NB4 (cell line): ENCODE results near the gene EGFLAM.

Experiments used
- DNase-seq: peaks from one replicate; pipeline ENCODE4 v3.0.0; 2010; ENCODE audit warnings: low read depth
- H3K4me3 ChIP-seq: one replicate; pipeline ENCODE4 v1.5.1; 2011; ENCODE audit warnings: mild to moderate bottlenecking, low read depth, low read length, moderate library complexity
- MYC ChIP-seq: IDR thresholded peaks from 2 replicates; pipeline ENCODE4 v1.6.1; 2011; ENCODE audit warnings: low read depth, low read length
- POLR2A ChIP-seq: IDR thresholded peaks from 2 replicates; pipeline ENCODE4 v1.6.1; 2011; ENCODE audit warnings: mild to moderate bottlenecking; ENCODE audit not compliant: insufficient read length; ENCODE audit errors: extremely low read depth
- TF ChIP-seq, protein P1 (sequence below): IDR thresholded peaks from one replicate; pipeline ENCODE4 v1.5.1; 2012; ENCODE audit warnings: low read depth, low read length
- TF ChIP-seq, protein P2 (sequence below): IDR thresholded peaks from 2 replicates; pipeline ENCODE4 v1.6.1; 2011; ENCODE audit warnings: low read depth, low read length

EGFLAM gene

DNA sequence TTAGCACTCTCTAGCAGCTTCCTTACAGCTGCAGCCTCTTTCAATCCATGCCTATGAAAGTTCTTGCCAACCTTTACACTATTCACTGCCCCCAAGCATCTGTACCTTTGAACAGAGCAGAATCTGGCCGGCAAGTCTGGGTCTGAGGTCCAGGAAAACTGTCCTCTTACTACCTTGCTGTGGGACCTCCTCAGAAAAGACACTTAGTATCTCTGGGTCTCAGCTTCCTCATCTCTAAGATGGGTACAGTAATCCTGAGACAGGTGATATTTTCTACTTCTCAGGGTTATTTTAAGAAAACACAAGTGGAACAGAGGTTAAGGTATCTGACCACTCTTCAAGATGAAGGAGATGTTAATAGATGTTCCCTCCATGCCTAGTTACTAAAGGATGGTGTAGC, 120.2 kb downstream of the EGFLAM start:
- no peak for DNase-seq
- TF ChIP-seq POLR2A (no peak), MYC (no peak)
- TF ChIP-seq, protein P1, sequence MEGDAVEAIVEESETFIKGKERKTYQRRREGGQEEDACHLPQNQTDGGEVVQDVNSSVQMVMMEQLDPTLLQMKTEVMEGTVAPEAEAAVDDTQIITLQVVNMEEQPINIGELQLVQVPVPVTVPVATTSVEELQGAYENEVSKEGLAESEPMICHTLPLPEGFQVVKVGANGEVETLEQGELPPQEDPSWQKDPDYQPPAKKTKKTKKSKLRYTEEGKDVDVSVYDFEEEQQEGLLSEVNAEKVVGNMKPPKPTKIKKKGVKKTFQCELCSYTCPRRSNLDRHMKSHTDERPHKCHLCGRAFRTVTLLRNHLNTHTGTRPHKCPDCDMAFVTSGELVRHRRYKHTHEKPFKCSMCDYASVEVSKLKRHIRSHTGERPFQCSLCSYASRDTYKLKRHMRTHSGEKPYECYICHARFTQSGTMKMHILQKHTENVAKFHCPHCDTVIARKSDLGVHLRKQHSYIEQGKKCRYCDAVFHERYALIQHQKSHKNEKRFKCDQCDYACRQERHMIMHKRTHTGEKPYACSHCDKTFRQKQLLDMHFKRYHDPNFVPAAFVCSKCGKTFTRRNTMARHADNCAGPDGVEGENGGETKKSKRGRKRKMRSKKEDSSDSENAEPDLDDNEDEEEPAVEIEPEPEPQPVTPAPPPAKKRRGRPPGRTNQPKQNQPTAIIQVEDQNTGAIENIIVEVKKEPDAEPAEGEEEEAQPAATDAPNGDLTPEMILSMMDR = no peak
- TF ChIP-seq, protein P2, sequence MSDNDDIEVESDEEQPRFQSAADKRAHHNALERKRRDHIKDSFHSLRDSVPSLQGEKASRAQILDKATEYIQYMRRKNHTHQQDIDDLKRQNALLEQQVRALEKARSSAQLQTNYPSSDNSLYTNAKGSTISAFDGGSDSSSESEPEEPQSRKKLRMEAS = no peak
- no peak overlapping the region for H3K4me3 ChIP-seq

DNA sequence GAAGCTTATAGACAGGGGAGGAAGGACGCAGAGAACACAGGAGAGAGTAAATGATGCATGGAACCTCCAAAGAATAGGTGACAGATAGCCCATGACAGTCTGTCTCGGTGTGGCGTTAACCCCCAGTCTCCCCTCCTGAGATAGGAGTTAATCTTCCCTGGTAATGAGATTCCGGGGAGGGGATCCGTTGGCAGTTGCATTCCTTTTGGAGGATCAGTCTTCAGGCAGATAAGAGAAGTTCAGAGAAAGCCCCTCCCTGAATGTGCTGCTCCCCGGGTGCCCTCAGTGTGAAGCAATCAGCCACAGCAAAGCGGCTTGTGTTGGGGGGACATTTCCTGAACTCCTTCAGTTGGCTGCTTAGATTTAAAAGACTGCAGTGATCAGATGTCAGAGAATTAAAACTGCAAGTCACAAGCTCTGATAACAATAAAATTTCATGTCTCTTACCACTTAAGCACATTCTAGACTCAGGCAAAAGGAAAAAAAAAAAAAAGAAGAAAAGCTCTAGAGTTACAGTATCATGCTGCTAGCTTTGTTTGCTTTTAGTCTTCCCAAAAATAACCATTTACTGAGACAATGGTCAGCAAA, 121.1 kb downstream of the EGFLAM start:
- H3K4me3 ChIP-seq = no peak overlapping the region
- DNase-seq = peak; percentile 21
- TF ChIP-seq, protein P2 = no peak
- TF ChIP-seq POLR2A = no peak
- TF ChIP-seq, protein P1 = no peak
- no peak for TF ChIP-seq MYC

DNA sequence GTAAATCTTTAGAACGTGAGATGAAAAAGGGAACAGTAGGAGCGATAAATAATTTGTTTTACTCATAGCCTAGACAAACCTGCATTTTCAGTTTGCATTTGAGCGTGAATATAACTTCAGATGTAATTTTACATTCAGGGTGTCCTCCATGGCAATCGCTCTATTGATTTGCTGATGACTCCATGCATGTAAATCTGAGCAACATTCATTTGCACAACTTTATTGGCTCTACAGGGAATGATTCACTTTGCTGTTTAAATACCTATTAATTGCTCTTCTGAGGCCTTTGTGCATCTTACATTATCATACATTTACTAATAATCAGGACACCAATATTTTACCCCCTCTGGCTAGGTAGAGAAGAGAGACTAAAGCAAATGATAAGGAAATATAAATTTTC, 122.2 kb downstream of the EGFLAM start:
- TF ChIP-seq, protein P2 = no peak
- TF ChIP-seq MYC (no peak), POLR2A (no peak)
- TF ChIP-seq, protein P1 = no peak
- no peak for DNase-seq
- H3K4me3 ChIP-seq = no peak overlapping the region

DNA sequence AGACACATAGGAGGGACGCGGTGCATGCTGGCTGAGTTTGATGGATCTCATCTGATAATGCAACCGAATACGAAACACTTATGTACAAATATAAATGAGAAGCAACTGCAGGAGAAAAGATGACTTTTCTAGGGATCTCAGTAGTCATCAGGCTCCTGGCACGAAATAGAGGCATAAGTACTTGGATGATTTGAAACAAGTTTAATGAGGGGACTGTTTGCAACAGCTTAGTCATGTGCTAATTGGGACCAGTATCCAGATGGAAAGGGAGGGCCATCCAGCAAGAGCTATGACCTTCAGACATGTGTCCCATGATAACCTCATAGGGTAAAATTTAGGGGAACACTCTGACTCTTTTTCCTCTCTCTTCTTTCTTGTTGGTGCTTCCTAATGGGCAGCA, 123.0 kb downstream of the EGFLAM start:
- DNase-seq = no peak
- no peak overlapping the region for H3K4me3 ChIP-seq
- TF ChIP-seq MYC = no peak

DNA sequence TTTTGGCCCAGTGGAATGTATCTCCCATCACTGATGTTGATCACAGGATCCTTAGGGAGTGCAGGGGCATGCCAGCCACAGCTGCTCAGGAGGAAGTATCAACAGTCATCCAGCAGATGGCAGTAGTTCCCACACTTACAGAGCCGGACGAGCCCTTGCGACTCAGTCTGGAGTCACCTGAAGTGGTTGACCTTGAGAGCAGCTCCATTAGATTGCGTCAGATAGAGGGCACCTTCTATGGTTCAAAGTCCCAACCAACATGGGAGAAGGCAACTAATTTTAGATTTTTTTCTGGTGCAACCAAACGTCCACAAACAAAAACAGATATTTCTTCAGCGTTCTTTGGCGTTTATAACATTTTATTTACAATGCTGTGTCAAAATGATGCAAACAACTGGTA, 124.5 kb downstream of the EGFLAM start:
- H3K4me3 ChIP-seq = no peak overlapping the region
- peak; percentile 70 for DNase-seq
- TF ChIP-seq, protein P2 = no peak
- TF ChIP-seq, protein P1 = peak; percentile 82

DNA sequence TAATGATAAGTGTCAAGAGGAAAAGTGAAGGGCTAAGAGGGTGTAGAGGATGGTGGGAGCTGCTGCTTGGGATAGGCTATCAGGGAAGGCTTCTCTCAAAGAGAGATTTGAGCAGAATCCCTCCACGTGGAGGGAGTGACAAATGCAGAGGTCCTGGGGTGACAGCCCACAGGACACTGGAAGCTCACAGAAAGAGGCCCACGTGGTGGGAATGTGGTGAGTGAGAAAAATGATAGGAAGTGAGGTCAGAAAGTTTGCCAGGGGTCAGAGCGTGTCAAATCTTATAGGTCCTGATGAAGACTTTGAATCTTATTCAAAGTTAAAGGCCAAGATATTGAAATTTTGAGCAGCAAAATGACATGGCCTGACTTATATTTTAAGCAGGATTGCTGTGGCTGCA, 125.3 kb downstream of the EGFLAM start:
- H3K4me3 ChIP-seq = no peak overlapping the region
- no peak for DNase-seq
- no peak for TF ChIP-seq POLR2A
- TF ChIP-seq, protein P2 = no peak
- TF ChIP-seq MYC = no peak
- TF ChIP-seq, protein P1 = no peak
